K562 (cell line): ENCODE measurements around the gene ZNF384. TPM values are rescaled to one million over a fixed set of nuclear protein-coding genes. Genes with fewer than 3 reads are reported as not detected.

Source experiments
- CBFA2T2 ChIP-seq: fragments of 450-650 bp; conservative IDR thresholded peaks from 2 replicates; pipeline ENCODE4 v1.6.1; 2017; ENCODE audit warnings: mild to moderate bottlenecking
- HOXB6 ChIP-seq: fragments of 250-450 bp; sonication (Bioruptor Pico); IDR thresholded peaks from 2 replicates; pipeline ENCODE4 v1.5.1; 2022; ENCODE audit warnings: mild to moderate bottlenecking, borderline replicate concordance
- ID3 ChIP-seq, 2 experiments: fragments of 250-450 bp in 1 of 2; fragments of 450-650 bp in 1 of 2; sonication (Bioruptor Pico) in 1 of 2; IDR thresholded peaks; 2 replicates each; pipeline versions ENCODE4 v1.6.1 to v1.8.0; 2016 to 2021; ENCODE audit warnings: mild to moderate bottlenecking in 2 of 2, moderate library complexity in 2 of 2, missing compliant biosample characterization in 1 of 2, missing genetic modification characterization in 1 of 2
- L3MBTL2 ChIP-seq: fragments of 450-650 bp; IDR thresholded peaks from 2 replicates; pipeline ENCODE4 v1.6.1; 2016; ENCODE audit warnings: mild to moderate bottlenecking, moderate library complexity
- LEF1 ChIP-seq: fragments of 450-650 bp; IDR thresholded peaks from 2 replicates; pipeline ENCODE4 v1.6.1; 2016; ENCODE audit warnings: mild to moderate bottlenecking
- MGA ChIP-seq: fragments of 450-650 bp; IDR thresholded peaks from 2 replicates; pipeline ENCODE4 v1.6.1; 2016; ENCODE audit warnings: mild to moderate bottlenecking, moderate library complexity
- MIER1 ChIP-seq: fragments of 450-650 bp; IDR thresholded peaks from 2 replicates; pipeline ENCODE4 v1.6.1; 2016; ENCODE audit warnings: antibody characterized with exemption, mild to moderate bottlenecking, low read depth
- NFE2 ChIP-seq: IDR thresholded peaks from 2 replicates; pipeline ENCODE4 v1.6.1; 2014; ENCODE audit warnings: antibody characterized with exemption, low read depth
- PCBP1 ChIP-seq: fragments of 200-400 bp; formaldehyde crosslinking; IDR thresholded peaks from 2 replicates; pipeline ENCODE4 v1.6.1; 2018; ENCODE audit warnings: mild to moderate bottlenecking, low read depth, low read length; ENCODE audit not compliant: poor library complexity, severe bottlenecking
- PCBP2 ChIP-seq: fragments of 200-400 bp; formaldehyde crosslinking; IDR thresholded peaks from 2 replicates; pipeline ENCODE4 v1.6.1; 2018; ENCODE audit warnings: low read length, low read depth, mild to moderate bottlenecking, moderate library complexity; ENCODE audit not compliant: poor library complexity, severe bottlenecking
- RAD21 ChIP-seq, 2 experiments: fragments of 250-450 bp in 1 of 2; fragments of 450-650 bp in 1 of 2; sonication (Bioruptor Pico) in 1 of 2; formaldehyde crosslinking in 1 of 2; IDR thresholded peaks in 1 of 2; conservative IDR thresholded peaks in 1 of 2; 2 replicates each; pipeline versions ENCODE4 v1.4.0 to v1.8.0; 2020 to 2022; ENCODE audit warnings: mild to moderate bottlenecking in 2 of 2, moderate library complexity in 1 of 2
- SMAD4 ChIP-seq: fragments of 250-450 bp; sonication (Bioruptor Pico); conservative IDR thresholded peaks from 2 replicates; pipeline ENCODE4 v1.8.0; 2021; ENCODE audit warnings: inconsistent platforms, mild to moderate bottlenecking, moderate library complexity
- TSC22D4 ChIP-seq: fragments of 450-650 bp; IDR thresholded peaks from 2 replicates; pipeline ENCODE4 v1.6.1; 2016; ENCODE audit warnings: missing genetic modification characterization, missing biosample characterization, control low read depth
- ZNF282 ChIP-seq: sonication (generic); formaldehyde crosslinking; IDR thresholded peaks from 2 replicates; pipeline ENCODE4 v1.8.1; 2023; ENCODE audit warnings: missing genetic modification reagents
- ZNF41 ChIP-seq: fragments of 250-450 bp; sonication (Bioruptor Pico); conservative IDR thresholded peaks from 2 replicates; pipeline ENCODE4 v1.4.0; 2020; ENCODE audit warnings: mild to moderate bottlenecking
- ZNF830 ChIP-seq: fragments of 250-450 bp; sonication (Bioruptor Pico); IDR thresholded peaks from 2 replicates; pipeline ENCODE4 v1.5.0; 2021; ENCODE audit warnings: mild to moderate bottlenecking
- polyA plus RNA-seq, 8 experiments: library from polyadenylated mRNA; depleted of rRNA in 4 of 8; stranded (reverse) in 5 of 8; unstranded in 3 of 8; fragments of >200 nt; fragmentation: Nextera tagmentation in 2 of 8; fragmentation: Illumina TruSeq in 1 of 8; extraction: Ambion mirVana in 2 of 8; extraction: Trizol in 1 of 8; gene quantifications; 2 replicates each; pipeline versions ENCODE4 v1.2.1 to v1.2.3, GENCODE V29; 2011 to 2014; ENCODE audit warnings: inconsistent platforms in 1 of 8, missing spikeins in 1 of 8
- total RNA-seq, 7 experiments: library from RNA; depleted of rRNA in 6 of 7; stranded (reverse); fragments of >200 nt in 6 of 7; fragmentation: Illumina TruSeq in 2 of 7; extraction: Trizol in 2 of 7; gene quantifications; 2 replicates each; pipeline versions ENCODE4 v1.2.1 to v1.2.3, GENCODE V29; 2011 to 2021; ENCODE audit warnings: low replicate concordance in 1 of 7

Gene ZNF384
- total and polyA plus RNA-seq, 9 of the 15 experiments (the other 6 are each of a cell fraction or from before 2014, with no cell fraction given): 0.36 to 64.8 (median 21.3) TPM

- TF ChIP-seq ID3 (CRISPR knock-in tag; IDR thresholded peaks at IDR 0.05) (no peak), ID3 (tag; IDR thresholded peaks at IDR 0.05) (no peak), LEF1 (no peak), HOXB6 (CRISPR knock-in tag) (no peak), PCBP2 (no peak), ZNF282 (CRISPR knock-in tag) (no peak), CBFA2T2 (peak; percentile 86), NFE2 (no peak; the same call in 1 of the 2 replicates), SMAD4 (CRISPR knock-in tag) (peak; percentile 68; the same call in 1 of the 2 replicates), RAD21 (CRISPR knock-in tag; conservative IDR thresholded peaks at IDR 0.05 in 1 of 2, IDR thresholded peaks at IDR 0.05 in 1 of 2) (no peak), MGA (peak; percentile 98), L3MBTL2 (peak; percentile 98), ZNF830 (CRISPR knock-in tag) (no peak), PCBP1 (no peak), ZNF41 (CRISPR knock-in tag) (no peak), TSC22D4 (tag) (no peak), MIER1 (no peak)
Observed at GRCh38 chr12:6723607-6724408, 34.6 kb upstream of the ZNF384 start, which contains the start of gene COPS7A (continued).
